ENCODE measurements around the gene HFM1.

The HFM1 gene

GRCh38 chr1:91261655-91262054, 143.0 kb downstream of the HFM1 start:
- no peak for DNase-seq (ENCODE audit: low read depth, low spot score)

GRCh38 chr1:91245435-91245834, 159.2 kb downstream of the HFM1 start:
- DNase-seq (ENCODE audit: low read depth, low spot score) = no peak

- DNase-seq (ENCODE audit: low read depth, low spot score) = no peak
Observed at GRCh38 chr1:91244737-91245136, 159.9 kb downstream of the HFM1 start.

GRCh38 chr1:91243171-91243570, 161.5 kb downstream of the HFM1 start:
- DNase-seq (ENCODE audit: low read depth, low spot score) = no peak

- no peak for DNase-seq (ENCODE audit: low read depth, low spot score)
Observed at GRCh38 chr1:91234181-91234580, 170.5 kb downstream of the HFM1 start.

GRCh38 chr1:91226741-91227140, 177.9 kb downstream of the HFM1 start:
- no peak for DNase-seq (ENCODE audit: low read depth, low spot score)

- DNase-seq (ENCODE audit: low read depth, low spot score) = no peak
Observed at GRCh38 chr1:91224878-91225277, 179.8 kb downstream of the HFM1 start.

GRCh38 chr1:91221017-91221416, 183.6 kb downstream of the HFM1 start:
- no peak for DNase-seq (ENCODE audit: low read depth, low spot score)

- DNase-seq (ENCODE audit: low read depth, low spot score) = no peak
Observed at GRCh38 chr1:91217911-91218310, 186.7 kb downstream of the HFM1 start.

Data from activated naive CD8-positive, alpha-beta T cell treated with anti-CD3 and anti-CD28 coated beads, Interleukin-2, amount 50 U/mL, for 16 hours (primary cell).